Activated CD8-positive, alpha-beta T cell treated with anti-CD3 and anti-CD28 coated beads for 36 hours (primary cell): ENCODE results near the gene GPR157. TPM values are rescaled to one million over a fixed set of nuclear protein-coding genes. Genes with fewer than 3 reads are reported as not detected.
"Not testable (repeated sequence)": the region's sequence is repeated elsewhere in the genome, so short reads cannot be mapped to it uniquely, and the experiment has no call there.

Source experiments
- ATAC-seq: fragments of 200-7000 bp; cut with Tn5 transposase; one replicate; pipeline ENCODE4 v1.10.0; 2021; ENCODE audit warnings: mild to moderate bottlenecking, moderate library complexity
- CTCF ChIA-PET: fragments of 350-600 bp; sonication (Branson Sonifier 250); formaldehyde crosslinking; loops from one replicate; lab custom pipeline; 2021; ENCODE audit warnings: antibody characterized with exemption; lab: Charles Lee
- POLR2A ChIA-PET: fragments of 350-600 bp; sonication (Branson Sonifier 250); formaldehyde crosslinking; loops from one replicate; lab custom pipeline; 2021; ENCODE audit warnings: antibody characterized with exemption; lab: Charles Lee
- DNase-seq: peaks from one replicate; pipeline ENCODE4 v3.0.0-alpha.2; 2020
- H3K27ac Mint-ChIP-seq: one replicate; pipeline ENCODE4 v1.8.0; 2021; ENCODE audit warnings: mild to moderate bottlenecking, mixed read lengths
- H3K27me3 Mint-ChIP-seq: one replicate; pipeline ENCODE4 v1.8.0; 2021; ENCODE audit warnings: mixed read lengths
- H3K36me3 Mint-ChIP-seq: one replicate; pipeline ENCODE4 v1.8.0; 2021; ENCODE audit warnings: low read depth, mixed read lengths
- H3K4me1 Mint-ChIP-seq: one replicate; pipeline ENCODE4 v1.8.0; 2021; ENCODE audit warnings: low read depth, mixed read lengths
- H3K4me3 Mint-ChIP-seq: one replicate; pipeline ENCODE4 v1.8.0; 2021; ENCODE audit warnings: mild to moderate bottlenecking, moderate library complexity, mixed read lengths
- H3K9me3 Mint-ChIP-seq: one replicate; pipeline ENCODE4 v1.8.0; 2021; ENCODE audit warnings: mixed read lengths
- intact Hi-C: fragments of 100-400 bp; cut with micrococcal nuclease; formaldehyde crosslinking; loops from one replicate; pipeline ENCODE4 v1.10.0; 2022
- total RNA-seq, 2 experiments: library from RNA; stranded (reverse); gene quantifications; one replicate each; pipeline ENCODE4 v1.2.3, GENCODE V29; 2021
- TF ChIP-seq, protein P1 (sequence below): fragments of 200-600 bp; IDR thresholded peaks from one replicate; pipeline ENCODE4 v1.8.0; 2022; ENCODE audit warnings: antibody characterized with exemption, mild to moderate bottlenecking

Gene GPR157
- total RNA-seq, 2 experiments from 2014 or later = 3.4 to 4.7 TPM

- ATAC-seq = no peak
- intact Hi-C loops = no loop called here
- no peaks in the 10 kb centered on the region for H3K9me3 Mint-ChIP-seq
- H3K27ac Mint-ChIP-seq = no peak overlapping the region
- POLR2A ChIA-PET = no interaction called here
- peaks cover 50% of the 10 kb centered on the region for H3K4me1 Mint-ChIP-seq
- TF ChIP-seq, protein P1, sequence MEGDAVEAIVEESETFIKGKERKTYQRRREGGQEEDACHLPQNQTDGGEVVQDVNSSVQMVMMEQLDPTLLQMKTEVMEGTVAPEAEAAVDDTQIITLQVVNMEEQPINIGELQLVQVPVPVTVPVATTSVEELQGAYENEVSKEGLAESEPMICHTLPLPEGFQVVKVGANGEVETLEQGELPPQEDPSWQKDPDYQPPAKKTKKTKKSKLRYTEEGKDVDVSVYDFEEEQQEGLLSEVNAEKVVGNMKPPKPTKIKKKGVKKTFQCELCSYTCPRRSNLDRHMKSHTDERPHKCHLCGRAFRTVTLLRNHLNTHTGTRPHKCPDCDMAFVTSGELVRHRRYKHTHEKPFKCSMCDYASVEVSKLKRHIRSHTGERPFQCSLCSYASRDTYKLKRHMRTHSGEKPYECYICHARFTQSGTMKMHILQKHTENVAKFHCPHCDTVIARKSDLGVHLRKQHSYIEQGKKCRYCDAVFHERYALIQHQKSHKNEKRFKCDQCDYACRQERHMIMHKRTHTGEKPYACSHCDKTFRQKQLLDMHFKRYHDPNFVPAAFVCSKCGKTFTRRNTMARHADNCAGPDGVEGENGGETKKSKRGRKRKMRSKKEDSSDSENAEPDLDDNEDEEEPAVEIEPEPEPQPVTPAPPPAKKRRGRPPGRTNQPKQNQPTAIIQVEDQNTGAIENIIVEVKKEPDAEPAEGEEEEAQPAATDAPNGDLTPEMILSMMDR = no peak
- H3K27me3 Mint-ChIP-seq = peaks cover 2% of the 10 kb centered on the region
- no peaks in the 10 kb centered on the region for H3K36me3 Mint-ChIP-seq
- DNase-seq = no peak
- CTCF ChIA-PET = interaction anchor here (0.9 to 1.5 kb wide), 4 partner anchors 16 to 330 kb away, joined by 3 read pairs; no protein-coding TSS in a partner anchor
- H3K4me3 Mint-ChIP-seq = no peak overlapping the region
These were observed 2.4 kb downstream of the GPR157 start for GRCh38 chr1:9126511-9126910.

DNA sequence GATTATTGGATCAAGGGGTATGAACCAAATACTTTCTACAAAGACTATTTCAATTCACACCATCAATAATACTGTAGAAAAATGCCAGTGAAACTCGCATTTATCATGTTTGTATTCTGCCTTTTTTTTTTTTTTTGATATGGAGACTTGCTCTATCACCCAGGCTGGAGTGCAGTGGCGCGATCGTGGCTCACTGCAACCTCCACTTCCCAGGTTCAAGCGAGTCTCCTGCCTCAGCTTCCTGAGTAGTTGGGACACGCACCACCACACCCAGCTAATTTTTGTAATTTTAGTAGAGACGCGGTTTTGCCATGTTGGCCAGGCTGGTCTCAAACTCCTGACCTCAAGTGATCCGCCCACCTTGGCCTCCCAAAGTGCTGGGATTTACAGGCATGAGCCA is 3.1 kb downstream of the GPR157 start:
- H3K36me3 Mint-ChIP-seq, H3K27me3 Mint-ChIP-seq, H3K9me3 Mint-ChIP-seq, H3K27ac Mint-ChIP-seq, H3K4me3 Mint-ChIP-seq, DNase-seq, POLR2A ChIA-PET, ATAC-seq, intact Hi-C loops: not testable (repeated sequence)
- CTCF ChIA-PET = interaction anchor here (1.0 to 1.4 kb wide), 5 partner anchors 8 to 331 kb away, joined by 3 to 6 read pairs (median 3); no protein-coding TSS in a partner anchor
- H3K4me1 Mint-ChIP-seq = peaks cover 47% of the 10 kb centered on the region

- Mint-ChIP-seq H3K27me3 (peaks cover 2% of the 10 kb centered on the region), H3K4me1 (peaks cover 46% of the 10 kb centered on the region), H3K4me3 (no peak overlapping the region), H3K9me3 (no peaks in the 10 kb centered on the region), H3K27ac (no peak overlapping the region), H3K36me3 (no peaks in the 10 kb centered on the region)
- ChIA-PET CTCF (interaction anchor here (1.0 to 1.4 kb wide), 5 partner anchors 9 to 331 kb away, joined by 3 to 6 read pairs (median 3); no protein-coding TSS in a partner anchor), POLR2A (no interaction called here)
- ATAC-seq (no peak), DNase-seq (no peak)
- TF ChIP-seq, protein P1 = no peak
- intact Hi-C loops = no loop called here
These were observed 3.6 kb downstream of the GPR157 start for GRCh38 chr1:9125325-9125724.

- ATAC-seq, H3K4me3 Mint-ChIP-seq, H3K9me3 Mint-ChIP-seq, H3K27me3 Mint-ChIP-seq, H3K36me3 Mint-ChIP-seq, DNase-seq, CTCF ChIA-PET, H3K27ac Mint-ChIP-seq, intact Hi-C loops: not testable (repeated sequence)
- POLR2A ChIA-PET = interaction anchor here (0.6 kb wide), 1 partner anchor 652 kb away, joined by 3 read pairs; no protein-coding TSS in a partner anchor
- peaks cover 41% of the 10 kb centered on the region for H3K4me1 Mint-ChIP-seq
These were observed 4.5 kb downstream of the GPR157 start for GRCh38 chr1:9124389-9124788.

GRCh38 chr1:9123665-9124064 is 5.2 kb downstream of the GPR157 start:
- H3K36me3 Mint-ChIP-seq, H3K27me3 Mint-ChIP-seq, H3K4me3 Mint-ChIP-seq, POLR2A ChIA-PET, DNase-seq, intact Hi-C loops, H3K9me3 Mint-ChIP-seq, H3K27ac Mint-ChIP-seq, ATAC-seq, CTCF ChIA-PET: not testable (repeated sequence)
- H3K4me1 Mint-ChIP-seq = peaks cover 40% of the 10 kb centered on the region

DNA sequence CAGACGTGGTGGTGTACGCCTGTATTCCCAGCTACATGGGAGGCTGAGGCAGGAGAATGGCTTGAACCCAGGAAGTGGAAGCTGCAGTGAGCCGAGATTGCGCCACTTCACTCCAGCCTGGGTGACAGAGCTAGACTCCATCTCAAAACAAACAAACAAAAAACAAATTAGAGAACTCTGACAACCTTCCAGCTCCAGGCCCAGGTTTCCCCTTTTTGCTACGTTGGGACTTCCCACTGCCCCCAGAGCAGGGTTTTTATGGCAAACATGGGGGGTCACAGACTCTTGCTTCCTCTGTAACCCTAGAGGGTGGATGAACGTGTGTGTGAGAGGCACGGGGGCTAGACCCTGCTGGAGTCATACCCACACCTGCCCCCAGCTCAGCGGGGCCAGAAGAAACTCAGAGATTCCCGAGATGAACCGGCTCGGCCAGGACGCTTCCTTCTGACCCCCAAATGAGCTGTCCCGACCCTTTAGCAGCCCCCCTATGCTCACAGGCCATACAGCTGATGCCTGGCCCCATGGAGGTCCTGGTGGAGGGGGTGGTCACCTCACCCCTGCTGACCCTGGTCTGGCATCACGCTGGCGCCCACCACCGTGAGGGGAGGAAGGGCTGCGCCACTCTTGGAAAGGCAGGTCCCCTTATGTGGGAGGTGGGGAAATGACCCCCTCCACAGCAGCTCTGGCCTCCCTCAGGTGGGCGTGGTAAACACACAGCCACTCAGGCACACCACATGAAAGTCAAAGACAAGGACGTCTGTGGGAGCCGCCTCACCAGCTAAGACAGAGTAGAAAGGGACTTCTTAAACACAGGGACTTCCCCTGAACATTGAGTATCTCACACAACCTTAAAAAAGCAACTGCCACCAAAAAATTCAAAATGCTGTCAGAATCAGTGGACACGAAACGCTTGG is 7.1 kb downstream of the GPR157 start:
- peak; percentile 97 for ATAC-seq
- H3K27ac Mint-ChIP-seq = no peak overlapping the region
- intact Hi-C loops = no loop called here
- no peaks in the 10 kb centered on the region for H3K9me3 Mint-ChIP-seq
- ChIA-PET CTCF (interaction anchor here (1.0 to 2.4 kb wide), 8 partner anchors 10 to 117 kb away, joined by 3 to 12 read pairs (median 5); no protein-coding TSS in a partner anchor), POLR2A (interaction anchor here (1.0 kb wide), 1 partner anchor 8 kb away, joined by 4 read pairs; no protein-coding TSS in a partner anchor)
- peak; percentile 79 for DNase-seq
- peak overlapping the region; percentile 37 for H3K4me3 Mint-ChIP-seq
- TF ChIP-seq, protein P1 = no peak
- peaks cover 31% of the 10 kb centered on the region for H3K4me1 Mint-ChIP-seq
- H3K27me3 Mint-ChIP-seq = no peaks in the 10 kb centered on the region
- H3K36me3 Mint-ChIP-seq = no peaks in the 10 kb centered on the region
